ENCODE data around the gene SMIM41. TPM values are rescaled to one million over a fixed set of nuclear protein-coding genes. Genes with fewer than 3 reads are reported as not detected.

Gene SMIM41
- total RNA-seq, 1 donor from 2014 or later, result not detected

- H3K36me3 Mint-ChIP-seq (ENCODE audit: insufficient read depth), result no peaks in the 10 kb centered on the region
- DNase-seq (ENCODE audit: low spot score, unreplicated experiment), result no peak
- TF ChIP-seq, protein P1, sequence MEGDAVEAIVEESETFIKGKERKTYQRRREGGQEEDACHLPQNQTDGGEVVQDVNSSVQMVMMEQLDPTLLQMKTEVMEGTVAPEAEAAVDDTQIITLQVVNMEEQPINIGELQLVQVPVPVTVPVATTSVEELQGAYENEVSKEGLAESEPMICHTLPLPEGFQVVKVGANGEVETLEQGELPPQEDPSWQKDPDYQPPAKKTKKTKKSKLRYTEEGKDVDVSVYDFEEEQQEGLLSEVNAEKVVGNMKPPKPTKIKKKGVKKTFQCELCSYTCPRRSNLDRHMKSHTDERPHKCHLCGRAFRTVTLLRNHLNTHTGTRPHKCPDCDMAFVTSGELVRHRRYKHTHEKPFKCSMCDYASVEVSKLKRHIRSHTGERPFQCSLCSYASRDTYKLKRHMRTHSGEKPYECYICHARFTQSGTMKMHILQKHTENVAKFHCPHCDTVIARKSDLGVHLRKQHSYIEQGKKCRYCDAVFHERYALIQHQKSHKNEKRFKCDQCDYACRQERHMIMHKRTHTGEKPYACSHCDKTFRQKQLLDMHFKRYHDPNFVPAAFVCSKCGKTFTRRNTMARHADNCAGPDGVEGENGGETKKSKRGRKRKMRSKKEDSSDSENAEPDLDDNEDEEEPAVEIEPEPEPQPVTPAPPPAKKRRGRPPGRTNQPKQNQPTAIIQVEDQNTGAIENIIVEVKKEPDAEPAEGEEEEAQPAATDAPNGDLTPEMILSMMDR (IDR thresholded peaks at IDR 0.05; ENCODE audit: unreplicated experiment), result no peak
- H3K27ac Mint-ChIP-seq, result no peak overlapping the region
- no peak overlapping the region for H3K4me3 Mint-ChIP-seq (ENCODE audit: low read depth)
- no peaks in the 10 kb centered on the region for H3K9me3 Mint-ChIP-seq (ENCODE audit: low read depth)
- H3K4me1 Mint-ChIP-seq (ENCODE audit: low read depth), result peaks cover 7% of the 10 kb centered on the region
- H3K27me3 Mint-ChIP-seq, result peaks cover 9% of the 10 kb centered on the region
These were observed 2.6 kb downstream of the SMIM41 start for GRCh38 chr12:52082026-52082668.

GRCh38 chr12:52082669-52082987, 3.1 kb downstream of the SMIM41 start:
- DNase-seq (ENCODE audit: low spot score, unreplicated experiment), result no peak
- TF ChIP-seq, protein P1 (IDR thresholded peaks at IDR 0.05; ENCODE audit: unreplicated experiment), result no peak

GRCh38 chr12:52082988-52083637, 3.6 kb downstream of the SMIM41 start:
- Mint-ChIP-seq H3K27me3 (peaks cover 16% of the 10 kb centered on the region), H3K27ac (no peak overlapping the region), H3K4me3 (ENCODE audit: low read depth) (no peak overlapping the region), H3K36me3 (ENCODE audit: insufficient read depth) (no peaks in the 10 kb centered on the region), H3K9me3 (ENCODE audit: low read depth) (no peaks in the 10 kb centered on the region), H3K4me1 (ENCODE audit: low read depth) (peaks cover 7% of the 10 kb centered on the region)
- TF ChIP-seq, protein P1 (IDR thresholded peaks at IDR 0.05; ENCODE audit: unreplicated experiment), result peak; percentile 98
- peak; percentile 68 for DNase-seq (ENCODE audit: low spot score, unreplicated experiment)

More at GRCh38 chr12:52082669-52082987, 3.1 kb downstream of the SMIM41 start:
- no peaks in the 10 kb centered on the region for H3K9me3 Mint-ChIP-seq (ENCODE audit: low read depth)
- peaks cover 12% of the 10 kb centered on the region for H3K27me3 Mint-ChIP-seq
- H3K36me3 Mint-ChIP-seq (ENCODE audit: insufficient read depth), result no peaks in the 10 kb centered on the region
- H3K27ac Mint-ChIP-seq, result no peak overlapping the region
- peaks cover 7% of the 10 kb centered on the region for H3K4me1 Mint-ChIP-seq (ENCODE audit: low read depth)
- H3K4me3 Mint-ChIP-seq (ENCODE audit: low read depth), result no peak overlapping the region

- no peak overlapping the region for H3K27ac Mint-ChIP-seq
- no peak overlapping the region for H3K4me3 Mint-ChIP-seq (ENCODE audit: low read depth)
- DNase-seq (ENCODE audit: low spot score, unreplicated experiment), result no peak
- peaks cover 20% of the 10 kb centered on the region for H3K27me3 Mint-ChIP-seq
- H3K9me3 Mint-ChIP-seq (ENCODE audit: low read depth), result no peaks in the 10 kb centered on the region
- H3K4me1 Mint-ChIP-seq (ENCODE audit: low read depth), result peaks cover 7% of the 10 kb centered on the region
- H3K36me3 Mint-ChIP-seq (ENCODE audit: insufficient read depth), result no peaks in the 10 kb centered on the region
- TF ChIP-seq, protein P1 (IDR thresholded peaks at IDR 0.05; ENCODE audit: unreplicated experiment), result no peak
These were observed 4.1 kb downstream of the SMIM41 start for GRCh38 chr12:52083638-52083996.

GRCh38 chr12:52084491-52085231, 5.2 kb downstream of the SMIM41 start:
- TF ChIP-seq, protein P1 (IDR thresholded peaks at IDR 0.05; ENCODE audit: unreplicated experiment), result no peak
- Mint-ChIP-seq H3K36me3 (ENCODE audit: insufficient read depth) (no peaks in the 10 kb centered on the region), H3K9me3 (ENCODE audit: low read depth) (no peaks in the 10 kb centered on the region), H3K27me3 (peaks cover 25% of the 10 kb centered on the region), H3K27ac (no peak overlapping the region), H3K4me3 (ENCODE audit: low read depth) (no peak overlapping the region), H3K4me1 (ENCODE audit: low read depth) (peaks cover 7% of the 10 kb centered on the region)
- no peak for DNase-seq (ENCODE audit: low spot score, unreplicated experiment)

All from progenitor cell of endocrine pancreas (in vitro differentiated cells).